Measurements from ENCODE around the gene PROCR. TPM values are rescaled to one million over a fixed set of nuclear protein-coding genes. Genes with fewer than 3 reads are reported as not detected.

The PROCR gene
- total and polyA plus RNA-seq, 9 of the 15 experiments (the other 6 are each of a cell fraction or from before 2014, with no cell fraction given): 1.6 to 7.1 (median 4.0) TPM

DNA sequence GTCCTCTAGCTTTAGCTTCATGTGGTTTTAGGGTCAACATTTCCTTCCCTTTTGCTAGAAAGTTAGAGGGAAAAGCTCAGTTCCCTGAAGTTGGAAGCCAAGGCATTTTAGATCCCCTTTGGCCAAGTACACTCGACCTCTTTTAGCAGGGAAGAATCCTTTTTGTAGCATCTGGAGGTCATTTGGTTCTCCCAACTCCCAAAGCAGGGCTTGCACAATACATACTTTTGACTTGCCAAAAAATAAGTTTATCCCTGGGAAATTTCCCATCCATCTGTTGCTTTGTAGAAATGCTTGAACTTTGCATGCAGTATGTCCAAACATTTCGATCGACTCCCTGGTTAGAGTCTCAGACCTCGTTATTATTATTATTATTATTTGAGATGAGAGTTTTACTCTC lies 20.1 kb upstream of the PROCR start:
- Histone ChIP-seq H3K4me2 (ENCODE audit: insufficient read depth, low read length) (no peak overlapping the region), H4K20me1 (replicated peaks; ENCODE audit: control insufficient read depth, insufficient read depth, low read length) (no peaks in the 10 kb centered on the region), H3K9me3 (replicated peaks; ENCODE audit: control insufficient read depth, insufficient read depth, low read depth, low read length) (no peaks in the 10 kb centered on the region), H3K27ac (ENCODE audit: extremely low read depth, low read depth, low read length) (no peak overlapping the region), H3K9ac (ENCODE audit: insufficient read depth in 1 of 2, low read depth in 2 of 2, low read length in 2 of 2) (no peak overlapping the region), H3K9me1 (ENCODE audit: control insufficient read depth, insufficient read depth, low read length) (no peaks in the 10 kb centered on the region), H3K4me1 (replicated peaks in 1 of 2; ENCODE audit: control insufficient read depth in 2 of 2, insufficient read depth in 2 of 2, low read length in 2 of 2) (peaks cover 5 to 10% of the 10 kb centered on the region in 2 experiments; a peak in 3 of 5 replicates), H3K27me3 (ENCODE audit: control insufficient read depth in 2 of 2, insufficient read depth in 2 of 2, low read length in 2 of 2) (no peaks in the 10 kb centered on the region), H3K79me2 (ENCODE audit: control insufficient read depth, insufficient read depth, low read length) (peaks cover 3% of the 10 kb centered on the region; the same call in 2 of the 3 replicates), H3K4me3 (no peak overlapping the region), H3K36me3 (ENCODE audit: control insufficient read depth, insufficient read depth, low read length) (no peaks in the 10 kb centered on the region), H2AFZ (ENCODE audit: low read depth, low read length) (no peak overlapping the region)
- ChIA-PET CTCF (ENCODE audit: low intra/inter-chr PET ratio) (no interaction called here), POLR2A (no interaction called here)
- no peak for ATAC-seq
- DNase-seq (ENCODE audit: extremely low read depth in 1 of 4, low spot score in 3 of 4): no peak
- FAIRE-seq: no peak
- 56% methylated on average over 4 of the region's 4 CpGs for WGBS (ENCODE audit: insufficient coverage, low coverage, missing lambda C conversion rate)
- intact Hi-C loops (cut with micrococcal nuclease) (no loop called here), in situ Hi-C loops (cut with MboI) (no loop called here)
- BruUV-seq (replicated peaks): no TSS peak
- TF ChIP-seq ZNF77 (CRISPR knock-in tag; IDR thresholded peaks at IDR 0.05) (no peak), ZNF785 (CRISPR knock-in tag; IDR thresholded peaks at IDR 0.05) (no peak), ZNF551 (CRISPR knock-in tag; IDR thresholded peaks at IDR 0.05) (no peak), ZBTB17 (CRISPR knock-in tag; IDR thresholded peaks at IDR 0.05) (no peak), ZKSCAN8 (CRISPR knock-in tag; IDR thresholded peaks at IDR 0.05) (no peak), HNRNPL (IDR thresholded peaks at IDR 0.05; ENCODE audit: low read depth, low read length) (no peak), DMBX1 (CRISPR knock-in tag; IDR thresholded peaks at IDR 0.05; ENCODE audit: borderline replicate concordance) (no peak)
- TF ChIP-seq, protein P1, sequence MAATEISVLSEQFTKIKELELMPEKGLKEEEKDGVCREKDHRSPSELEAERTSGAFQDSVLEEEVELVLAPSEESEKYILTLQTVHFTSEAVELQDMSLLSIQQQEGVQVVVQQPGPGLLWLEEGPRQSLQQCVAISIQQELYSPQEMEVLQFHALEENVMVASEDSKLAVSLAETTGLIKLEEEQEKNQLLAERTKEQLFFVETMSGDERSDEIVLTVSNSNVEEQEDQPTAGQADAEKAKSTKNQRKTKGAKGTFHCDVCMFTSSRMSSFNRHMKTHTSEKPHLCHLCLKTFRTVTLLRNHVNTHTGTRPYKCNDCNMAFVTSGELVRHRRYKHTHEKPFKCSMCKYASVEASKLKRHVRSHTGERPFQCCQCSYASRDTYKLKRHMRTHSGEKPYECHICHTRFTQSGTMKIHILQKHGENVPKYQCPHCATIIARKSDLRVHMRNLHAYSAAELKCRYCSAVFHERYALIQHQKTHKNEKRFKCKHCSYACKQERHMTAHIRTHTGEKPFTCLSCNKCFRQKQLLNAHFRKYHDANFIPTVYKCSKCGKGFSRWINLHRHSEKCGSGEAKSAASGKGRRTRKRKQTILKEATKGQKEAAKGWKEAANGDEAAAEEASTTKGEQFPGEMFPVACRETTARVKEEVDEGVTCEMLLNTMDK (IDR thresholded peaks at IDR 0.05; ENCODE audit: borderline replicate concordance, insufficient read depth, low read depth, low read length, poor library complexity, severe bottlenecking): no peak
- TF ChIP-seq, protein P2, sequence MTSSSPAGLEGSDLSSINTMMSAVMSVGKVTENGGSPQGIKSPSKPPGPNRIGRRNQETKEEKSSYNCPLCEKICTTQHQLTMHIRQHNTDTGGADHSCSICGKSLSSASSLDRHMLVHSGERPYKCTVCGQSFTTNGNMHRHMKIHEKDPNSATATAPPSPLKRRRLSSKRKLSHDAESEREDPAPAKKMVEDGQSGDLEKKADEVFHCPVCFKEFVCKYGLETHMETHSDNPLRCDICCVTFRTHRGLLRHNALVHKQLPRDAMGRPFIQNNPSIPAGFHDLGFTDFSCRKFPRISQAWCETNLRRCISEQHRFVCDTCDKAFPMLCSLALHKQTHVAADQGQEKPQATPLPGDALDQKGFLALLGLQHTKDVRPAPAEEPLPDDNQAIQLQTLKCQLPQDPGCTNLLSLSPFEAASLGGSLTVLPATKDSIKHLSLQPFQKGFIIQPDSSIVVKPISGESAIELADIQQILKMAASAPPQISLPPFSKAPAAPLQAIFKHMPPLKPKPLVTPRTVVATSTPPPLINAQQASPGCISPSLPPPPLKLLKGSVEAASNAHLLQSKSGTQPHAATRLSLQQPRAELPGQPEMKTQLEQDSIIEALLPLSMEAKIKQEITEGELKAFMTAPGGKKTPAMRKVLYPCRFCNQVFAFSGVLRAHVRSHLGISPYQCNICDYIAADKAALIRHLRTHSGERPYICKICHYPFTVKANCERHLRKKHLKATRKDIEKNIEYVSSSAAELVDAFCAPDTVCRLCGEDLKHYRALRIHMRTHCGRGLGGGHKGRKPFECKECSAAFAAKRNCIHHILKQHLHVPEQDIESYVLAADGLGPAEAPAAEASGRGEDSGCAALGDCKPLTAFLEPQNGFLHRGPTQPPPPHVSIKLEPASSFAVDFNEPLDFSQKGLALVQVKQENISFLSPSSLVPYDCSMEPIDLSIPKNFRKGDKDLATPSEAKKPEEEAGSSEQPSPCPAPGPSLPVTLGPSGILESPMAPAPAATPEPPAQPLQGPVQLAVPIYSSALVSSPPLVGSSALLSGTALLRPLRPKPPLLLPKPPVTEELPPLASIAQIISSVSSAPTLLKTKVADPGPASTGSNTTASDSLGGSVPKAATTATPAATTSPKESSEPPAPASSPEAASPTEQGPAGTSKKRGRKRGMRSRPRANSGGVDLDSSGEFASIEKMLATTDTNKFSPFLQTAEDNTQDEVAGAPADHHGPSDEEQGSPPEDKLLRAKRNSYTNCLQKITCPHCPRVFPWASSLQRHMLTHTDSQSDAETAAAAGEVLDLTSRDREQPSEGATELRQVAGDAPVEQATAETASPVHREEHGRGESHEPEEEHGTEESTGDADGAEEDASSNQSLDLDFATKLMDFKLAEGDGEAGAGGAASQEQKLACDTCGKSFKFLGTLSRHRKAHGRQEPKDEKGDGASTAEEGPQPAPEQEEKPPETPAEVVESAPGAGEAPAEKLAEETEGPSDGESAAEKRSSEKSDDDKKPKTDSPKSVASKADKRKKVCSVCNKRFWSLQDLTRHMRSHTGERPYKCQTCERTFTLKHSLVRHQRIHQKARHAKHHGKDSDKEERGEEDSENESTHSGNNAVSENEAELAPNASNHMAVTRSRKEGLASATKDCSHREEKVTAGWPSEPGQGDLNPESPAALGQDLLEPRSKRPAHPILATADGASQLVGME (CRISPR knock-in tag; IDR thresholded peaks at IDR 0.05): no peak
- TF ChIP-seq, protein P3, sequence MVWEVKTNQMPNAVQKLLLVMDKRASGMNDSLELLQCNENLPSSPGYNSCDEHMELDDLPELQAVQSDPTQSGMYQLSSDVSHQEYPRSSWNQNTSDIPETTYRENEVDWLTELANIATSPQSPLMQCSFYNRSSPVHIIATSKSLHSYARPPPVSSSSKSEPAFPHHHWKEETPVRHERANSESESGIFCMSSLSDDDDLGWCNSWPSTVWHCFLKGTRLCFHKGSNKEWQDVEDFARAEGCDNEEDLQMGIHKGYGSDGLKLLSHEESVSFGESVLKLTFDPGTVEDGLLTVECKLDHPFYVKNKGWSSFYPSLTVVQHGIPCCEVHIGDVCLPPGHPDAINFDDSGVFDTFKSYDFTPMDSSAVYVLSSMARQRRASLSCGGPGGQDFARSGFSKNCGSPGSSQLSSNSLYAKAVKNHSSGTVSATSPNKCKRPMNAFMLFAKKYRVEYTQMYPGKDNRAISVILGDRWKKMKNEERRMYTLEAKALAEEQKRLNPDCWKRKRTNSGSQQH (CRISPR knock-in tag; IDR thresholded peaks at IDR 0.05): no peak
- TF ChIP-seq, protein P4, sequence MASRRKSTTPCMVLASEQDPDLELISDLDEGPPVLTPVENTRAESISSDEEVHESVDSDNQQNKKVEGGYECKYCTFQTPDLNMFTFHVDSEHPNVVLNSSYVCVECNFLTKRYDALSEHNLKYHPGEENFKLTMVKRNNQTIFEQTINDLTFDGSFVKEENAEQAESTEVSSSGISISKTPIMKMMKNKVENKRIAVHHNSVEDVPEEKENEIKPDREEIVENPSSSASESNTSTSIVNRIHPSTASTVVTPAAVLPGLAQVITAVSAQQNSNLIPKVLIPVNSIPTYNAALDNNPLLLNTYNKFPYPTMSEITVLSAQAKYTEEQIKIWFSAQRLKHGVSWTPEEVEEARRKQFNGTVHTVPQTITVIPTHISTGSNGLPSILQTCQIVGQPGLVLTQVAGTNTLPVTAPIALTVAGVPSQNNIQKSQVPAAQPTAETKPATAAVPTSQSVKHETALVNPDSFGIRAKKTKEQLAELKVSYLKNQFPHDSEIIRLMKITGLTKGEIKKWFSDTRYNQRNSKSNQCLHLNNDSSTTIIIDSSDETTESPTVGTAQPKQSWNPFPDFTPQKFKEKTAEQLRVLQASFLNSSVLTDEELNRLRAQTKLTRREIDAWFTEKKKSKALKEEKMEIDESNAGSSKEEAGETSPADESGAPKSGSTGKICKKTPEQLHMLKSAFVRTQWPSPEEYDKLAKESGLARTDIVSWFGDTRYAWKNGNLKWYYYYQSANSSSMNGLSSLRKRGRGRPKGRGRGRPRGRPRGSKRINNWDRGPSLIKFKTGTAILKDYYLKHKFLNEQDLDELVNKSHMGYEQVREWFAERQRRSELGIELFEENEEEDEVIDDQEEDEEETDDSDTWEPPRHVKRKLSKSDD (conservative IDR thresholded peaks at IDR 0.05; ENCODE audit: low read length): no peak
